ENCODE data around the gene TRIM7.

TRIM7 gene

DNA sequence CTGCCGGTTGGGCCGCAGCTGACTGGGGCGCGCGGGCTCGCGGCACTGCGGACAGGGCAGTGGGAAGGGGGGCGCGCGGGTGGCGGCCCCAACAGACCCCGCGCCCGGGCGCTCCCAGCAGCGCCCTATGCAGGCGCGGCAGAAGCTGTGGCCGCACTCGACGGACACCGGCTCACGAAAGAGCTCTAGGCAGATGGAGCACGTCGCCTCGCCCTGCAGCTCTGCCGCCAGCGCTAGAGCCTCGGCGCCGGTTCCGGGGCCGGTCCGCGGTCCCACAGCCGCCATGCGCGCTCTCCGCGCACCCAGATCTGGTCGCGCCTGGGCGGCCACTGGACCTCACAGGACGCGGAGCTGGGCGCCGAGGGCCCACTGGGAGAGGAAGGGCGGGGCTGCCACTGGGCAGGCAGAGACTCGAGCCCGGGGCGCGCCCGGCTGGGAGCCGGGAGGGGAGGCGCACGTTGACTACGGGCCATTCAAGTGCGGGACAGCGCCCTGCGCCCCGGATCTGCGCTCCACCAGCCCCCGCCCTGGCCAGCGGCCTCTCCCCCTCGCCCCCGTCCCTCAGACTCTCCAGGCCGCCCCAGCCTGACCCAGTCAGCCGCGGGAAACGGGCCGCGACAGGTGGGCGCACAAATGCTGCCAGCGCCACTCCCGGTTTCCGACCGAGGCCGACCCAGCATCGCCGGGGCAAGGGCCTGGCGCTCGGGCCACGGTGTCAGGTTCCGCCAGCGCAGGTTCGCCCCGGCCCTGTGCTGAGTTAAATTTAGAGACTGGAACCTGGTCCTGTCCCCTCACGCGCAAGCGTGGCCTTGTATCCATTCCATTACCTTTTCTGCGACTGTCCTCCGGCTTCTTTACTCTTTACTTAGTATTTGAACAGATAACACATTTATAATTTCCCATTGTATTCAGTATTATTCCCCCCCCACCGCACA, at the start of gene TRIM7:
TRIM7 (minus strand) TSS at position 371 of the 935 bp plus-strand sequence; CDS start at position 285, 86 bp downstream.
- DNase-seq: no peak

DNA sequence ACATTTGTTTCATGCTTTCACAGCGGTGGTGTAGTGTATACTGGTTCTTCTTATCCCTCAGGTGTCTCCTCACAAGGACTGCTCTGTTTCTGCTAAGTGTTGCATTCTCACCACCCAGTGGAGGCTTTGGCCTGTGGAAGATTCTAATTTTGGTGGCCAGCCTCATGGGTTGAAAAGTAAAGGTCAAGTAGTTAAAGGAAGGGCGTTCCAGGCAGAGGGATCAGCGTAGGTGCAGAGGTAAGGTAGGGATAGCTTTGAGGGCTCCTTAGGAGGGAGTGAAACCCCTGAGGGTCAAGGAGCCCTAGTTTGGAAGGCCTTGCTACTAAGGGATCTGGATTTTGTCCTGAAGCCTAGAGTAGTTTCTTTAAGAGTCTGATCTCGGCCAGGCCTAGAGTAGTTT, 43.3 kb upstream of the TRIM7 start:
- DNase-seq: no peak

DNA sequence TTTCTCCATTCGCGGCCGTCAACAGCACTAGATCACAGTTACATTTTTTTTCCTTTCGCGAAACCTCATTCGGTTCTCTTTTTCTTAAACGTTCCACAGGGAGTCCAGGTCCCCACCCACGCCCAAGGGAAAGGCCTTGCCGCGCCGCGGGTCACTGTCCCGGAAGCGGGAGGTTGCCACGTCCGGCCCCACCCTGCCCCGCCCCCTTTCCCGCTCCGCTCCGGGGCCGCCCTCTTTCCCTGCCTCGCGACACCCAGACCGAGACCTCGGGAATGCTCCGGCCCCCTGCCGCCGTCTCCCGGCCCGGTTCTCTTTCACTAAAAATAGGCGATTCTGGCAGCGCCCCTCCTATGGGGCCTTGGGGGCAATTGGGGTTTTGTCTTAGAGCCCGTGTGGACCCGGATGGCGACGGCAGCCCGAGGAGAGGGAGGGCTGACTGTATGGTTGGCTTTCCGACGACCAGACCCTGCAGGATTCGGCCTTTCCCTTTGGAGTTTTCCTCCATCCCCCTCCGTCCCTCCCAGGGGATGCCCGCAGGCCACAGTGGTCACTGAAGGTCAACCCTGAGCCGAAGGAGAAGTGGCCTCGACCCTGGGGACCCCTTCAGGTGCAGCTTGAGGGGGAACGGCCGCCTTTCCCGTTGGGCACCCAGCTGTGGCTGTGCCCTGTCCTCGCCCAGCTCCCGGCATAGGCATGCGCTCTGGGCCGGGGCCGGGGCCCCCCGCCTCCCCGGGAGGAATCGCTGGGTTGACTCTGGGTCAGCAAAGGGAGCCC, 41.5 kb upstream of the TRIM7 start:
- DNase-seq: no peak

DNA sequence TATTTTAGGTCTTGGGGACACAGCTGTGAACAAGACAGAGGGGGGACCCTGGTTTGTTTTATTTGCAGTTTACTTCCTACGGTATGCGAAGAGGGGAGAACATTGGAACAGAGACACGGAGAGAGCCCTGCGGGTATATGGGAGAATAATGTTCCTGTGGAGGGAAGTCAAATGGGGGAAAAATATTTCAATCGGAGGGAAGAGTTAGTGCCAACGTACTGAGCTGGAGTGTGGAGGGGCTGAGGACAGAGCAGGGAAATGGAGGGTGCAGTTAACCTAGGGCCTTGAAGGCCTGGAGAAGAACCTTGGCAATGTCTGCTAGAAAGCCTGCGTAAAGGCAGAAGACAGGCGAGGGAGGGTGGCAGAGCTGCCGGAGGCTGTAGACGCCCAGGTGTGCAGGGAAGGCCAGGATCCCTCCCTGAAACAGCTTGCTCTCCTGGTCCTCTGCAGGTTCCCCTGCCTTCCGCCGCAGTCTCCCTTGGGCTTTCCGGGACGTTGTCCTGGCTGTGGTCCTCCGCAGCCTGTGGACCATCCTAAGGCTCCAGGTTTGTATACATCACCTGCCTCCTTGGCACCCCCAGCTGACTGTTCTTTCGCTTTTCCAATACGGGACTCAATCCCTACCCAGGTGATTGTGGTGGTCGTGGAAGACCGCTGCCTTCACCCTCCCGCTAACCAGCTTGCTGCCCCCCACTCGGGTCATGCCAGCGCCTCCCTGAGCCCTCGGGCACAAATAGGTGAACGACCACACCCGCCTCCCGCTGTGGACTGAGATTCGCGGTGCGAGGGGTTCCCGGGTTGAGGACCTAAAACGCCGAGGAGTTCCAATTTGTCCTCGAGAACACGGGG, 40.7 kb upstream of the TRIM7 start:
- no peak for DNase-seq

DNA sequence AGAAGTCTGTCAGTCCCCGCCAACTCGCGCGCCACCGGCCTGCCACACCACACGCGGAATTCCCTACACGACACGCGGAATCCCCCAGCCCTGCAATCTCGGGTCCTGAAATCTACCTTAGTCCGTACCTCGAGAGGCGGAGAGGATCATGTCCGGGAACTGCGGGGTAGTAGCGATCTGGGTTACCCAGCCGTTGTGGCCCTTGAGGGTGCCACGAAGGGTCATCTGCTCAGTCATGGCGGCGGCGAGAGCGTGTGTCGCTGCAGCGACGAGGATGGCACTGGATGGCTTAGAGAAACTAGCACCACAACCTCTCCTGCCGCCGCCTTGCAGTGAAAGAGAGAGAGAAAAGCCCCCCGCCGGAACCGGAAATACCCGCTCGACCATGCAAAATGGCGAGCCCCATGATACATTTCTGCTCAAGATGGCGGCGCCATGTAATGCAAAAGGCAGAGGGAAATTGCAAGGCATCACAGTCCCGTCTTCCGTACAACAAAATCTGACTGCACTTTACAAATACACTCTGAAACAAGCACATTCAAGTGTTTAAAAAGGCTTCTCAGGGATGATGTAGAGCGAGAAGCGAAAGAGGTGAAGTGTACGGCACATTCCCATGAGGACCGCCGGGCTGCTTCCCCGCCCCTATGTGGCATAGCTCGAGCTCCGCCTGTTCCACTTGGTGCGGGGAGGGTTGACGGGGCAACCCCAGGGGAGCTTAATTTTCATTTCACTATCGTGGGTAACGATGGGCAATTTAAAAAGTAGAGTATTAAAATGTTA, 38.8 kb upstream of the TRIM7 start, which contains the start of gene RACK1:
RACK1 (minus strand) TSS at position 343 of the 780 bp plus-strand sequence; CDS start at position 237, 106 bp downstream.
- DNase-seq: no peak

DNA sequence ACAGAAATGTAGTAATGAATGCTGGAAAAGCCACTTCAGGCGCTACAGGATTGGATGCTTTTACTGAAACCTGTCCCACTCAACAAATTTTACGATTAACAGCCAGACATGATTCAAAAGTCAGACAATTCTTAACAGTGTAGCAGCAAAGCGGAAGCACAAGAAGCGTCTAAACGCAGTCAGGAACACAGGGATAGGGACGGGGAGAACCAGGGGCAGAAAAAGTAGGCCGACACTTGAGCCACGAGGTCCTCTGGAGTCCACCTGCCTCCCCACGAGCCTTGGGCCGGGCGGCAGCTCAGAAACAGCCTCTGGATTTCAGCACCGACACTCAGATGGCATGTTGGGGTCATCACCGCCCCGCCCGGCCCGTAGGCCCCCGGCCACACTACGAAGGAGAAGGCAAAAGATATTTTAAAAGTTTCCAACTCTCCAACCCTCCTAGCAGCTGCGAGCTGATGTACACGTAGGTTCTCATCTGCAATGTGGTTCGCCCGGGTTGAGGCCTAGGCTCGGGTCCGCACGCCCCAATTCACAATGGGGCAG, 38.1 kb upstream of the TRIM7 start:
- DNase-seq: no peak

DNA sequence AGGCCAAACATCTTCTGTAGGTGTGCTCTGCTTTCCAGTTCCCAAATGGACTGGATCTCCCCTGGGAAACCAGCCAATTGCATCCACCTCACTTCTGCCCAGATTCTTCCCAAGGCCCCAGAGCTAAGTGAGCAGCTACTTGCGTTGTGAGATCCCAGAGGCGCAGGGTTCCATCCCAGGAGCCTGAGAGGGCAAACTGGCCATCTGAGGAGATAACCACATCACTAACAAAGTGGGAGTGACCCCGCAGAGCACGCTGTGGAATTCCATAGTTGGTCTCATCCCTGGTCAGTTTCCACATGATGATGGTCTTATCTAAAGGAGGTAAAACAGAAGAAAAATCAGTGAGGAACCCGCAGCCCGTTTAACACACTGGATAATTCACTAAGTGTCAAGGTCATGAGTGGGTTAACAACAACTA, 37.0 kb upstream of the TRIM7 start:
- no peak for DNase-seq

DNA sequence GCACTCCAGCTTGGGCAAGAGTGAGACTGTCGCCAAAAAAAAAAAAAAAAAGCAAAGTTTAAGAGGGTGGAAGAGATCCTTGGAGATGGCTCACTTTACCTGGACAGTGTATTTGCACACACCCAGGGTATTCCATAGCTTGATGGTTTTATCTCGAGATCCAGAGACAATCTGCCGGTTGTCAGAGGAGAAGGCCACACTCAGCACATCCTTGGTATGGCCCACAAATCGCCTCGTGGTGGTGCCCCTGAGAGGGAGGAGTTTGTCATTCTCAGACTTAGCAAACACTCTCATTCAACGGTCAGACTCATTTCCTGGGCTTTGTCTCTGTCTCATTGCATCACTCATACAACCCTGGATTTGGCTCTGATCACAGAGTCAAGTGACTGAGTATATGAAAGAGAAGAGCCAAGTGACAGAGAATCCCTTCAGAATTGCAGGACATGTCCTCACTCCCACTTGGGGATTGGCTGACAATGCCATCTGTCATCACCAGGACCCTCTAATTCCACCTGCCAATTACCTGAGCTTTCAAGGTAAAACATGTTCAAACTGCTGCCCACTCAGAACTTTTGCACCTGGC, 36.5 kb upstream of the TRIM7 start:
- DNase-seq: no peak

DNA sequence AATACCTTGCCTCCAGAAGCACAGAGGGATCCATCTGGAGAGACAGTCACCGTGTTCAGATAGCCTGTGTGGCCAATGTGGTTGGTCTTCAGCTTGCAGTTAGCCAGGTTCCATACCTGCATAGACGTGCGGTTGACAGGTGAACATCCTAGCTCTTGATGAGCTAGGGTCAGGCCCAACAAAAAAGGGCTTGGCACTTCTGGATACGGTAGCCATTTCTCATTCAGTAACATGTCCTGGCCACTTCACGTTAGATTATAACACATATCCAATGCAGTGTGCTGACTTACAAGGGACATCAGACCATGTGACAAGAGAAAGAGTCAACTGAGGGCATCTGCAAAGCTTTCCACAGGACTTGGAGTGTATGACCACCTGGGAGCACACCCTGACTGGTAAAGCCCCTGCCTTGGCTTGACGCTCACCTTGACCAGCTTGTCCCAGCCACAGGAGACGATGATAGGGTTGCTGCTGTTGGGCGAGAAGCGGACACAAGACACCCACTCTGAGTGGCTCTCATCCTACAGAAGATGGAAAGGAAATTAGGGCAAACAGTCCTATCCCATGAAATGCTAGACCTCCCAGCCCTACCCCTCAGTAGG, 34.2 kb upstream of the TRIM7 start:
- no peak for DNase-seq

DNA sequence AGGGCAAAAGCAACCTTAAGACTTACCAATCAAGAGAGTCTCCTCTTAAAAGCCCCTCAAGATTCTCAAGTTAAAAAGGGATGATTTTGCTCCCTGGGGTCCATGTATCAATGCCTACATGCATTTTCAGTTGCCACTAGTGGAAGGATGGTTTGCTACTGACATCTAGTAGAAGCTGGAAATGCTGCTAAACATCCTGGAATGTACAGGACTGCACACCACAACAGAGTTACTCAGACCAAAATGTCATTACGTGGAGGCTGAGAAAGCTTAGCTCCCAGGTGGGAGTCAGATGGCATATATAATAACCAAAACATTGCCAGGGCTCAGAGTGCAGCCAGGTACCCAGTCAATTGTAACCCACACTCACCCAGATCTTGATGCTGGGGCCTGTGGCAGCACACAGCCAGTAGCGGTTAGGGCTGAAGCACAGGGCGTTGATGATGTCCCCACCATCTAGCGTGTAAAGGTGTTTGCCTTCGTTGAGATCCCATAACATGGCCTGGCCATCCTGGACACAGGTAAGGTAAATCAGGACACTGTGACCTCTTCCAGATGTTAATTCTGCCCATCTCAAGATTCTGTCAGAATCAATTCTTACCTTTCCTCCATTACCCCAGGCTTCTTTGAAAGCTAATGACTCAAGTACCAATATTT, 32.9 kb upstream of the TRIM7 start:
- no peak for DNase-seq

DNA sequence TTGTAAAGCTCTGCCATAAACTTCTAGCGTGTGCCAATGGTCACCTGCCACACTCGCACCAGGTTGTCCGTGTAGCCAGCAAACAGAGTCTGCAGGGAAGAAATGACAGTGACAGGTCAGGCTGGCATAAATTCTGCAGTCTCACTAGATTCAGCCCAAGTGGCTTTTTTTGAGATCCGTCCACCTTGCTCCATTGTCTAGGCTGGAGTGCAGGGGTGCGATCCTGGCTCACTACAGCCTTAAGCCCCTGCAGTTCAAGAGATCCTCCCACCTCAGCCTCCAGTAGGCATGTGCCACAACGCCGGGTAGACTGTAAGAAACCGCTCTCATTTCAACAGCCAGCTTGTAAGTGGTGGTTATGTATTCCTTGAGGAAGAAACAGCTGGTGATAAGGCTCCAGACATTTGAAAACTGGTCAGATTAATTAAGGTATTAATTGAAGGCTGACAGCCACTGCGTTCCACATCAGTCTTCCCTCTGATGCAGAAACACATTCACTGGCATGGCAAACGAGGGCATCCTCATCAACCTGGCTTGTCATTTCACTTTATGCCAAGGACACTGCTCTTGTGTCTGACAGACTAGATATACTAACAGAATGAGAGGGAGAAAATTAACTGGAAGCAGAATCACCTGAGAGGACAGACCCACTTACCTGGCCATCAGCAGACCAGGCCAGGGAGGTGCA, 32.1 kb upstream of the TRIM7 start:
- no peak for DNase-seq

DNA sequence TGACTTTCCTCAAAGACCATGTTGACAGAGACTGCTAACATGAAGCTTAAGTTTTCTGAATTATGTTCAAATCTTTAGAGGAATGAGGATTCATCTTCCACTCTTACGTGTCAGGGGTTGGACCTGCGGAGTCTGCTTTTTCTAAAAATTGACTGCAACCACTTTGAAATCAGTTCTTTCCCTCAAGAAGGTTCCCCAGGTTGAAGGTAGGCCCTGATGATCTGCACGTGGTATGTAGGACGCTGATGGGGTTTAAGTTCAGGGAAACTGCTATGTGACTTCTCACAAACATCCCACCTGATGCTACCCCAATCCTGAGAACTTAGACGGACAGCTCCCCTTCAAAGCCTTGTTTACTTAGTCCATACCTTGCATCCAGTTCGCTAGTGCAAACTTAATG, 31.5 kb upstream of the TRIM7 start:
- no peak for DNase-seq

DNA sequence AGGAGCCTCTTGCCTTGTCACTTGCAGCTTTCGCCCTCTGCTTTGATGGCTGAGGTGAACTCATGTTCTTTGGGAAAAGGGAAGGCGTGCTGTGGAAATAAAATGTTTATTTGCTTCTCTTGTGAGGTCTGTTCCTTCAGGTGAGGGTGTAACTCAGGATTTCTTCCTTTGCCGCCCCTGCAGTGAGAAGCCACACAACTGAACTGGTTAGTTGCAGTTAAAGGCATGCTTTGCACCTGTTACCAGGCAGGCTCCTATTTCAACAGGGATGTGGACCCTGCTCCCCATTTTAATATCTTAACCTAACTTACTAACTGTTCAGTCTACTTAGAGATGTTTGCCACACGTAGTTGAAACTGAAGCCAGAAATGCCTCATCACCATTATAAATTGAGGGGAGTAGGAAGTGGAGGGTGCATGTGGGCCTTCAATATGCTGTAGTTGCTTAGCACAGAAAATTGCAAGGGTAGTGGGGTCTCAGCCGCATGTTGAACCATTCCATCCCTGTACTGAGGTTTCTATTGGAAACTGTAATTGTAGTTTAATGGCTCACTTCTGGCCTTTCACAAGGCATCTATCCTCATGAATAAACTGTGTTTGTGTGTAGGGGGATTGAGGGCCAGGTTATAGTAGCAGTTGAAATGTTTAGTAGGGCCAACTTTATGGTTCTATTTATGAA, 30.8 kb upstream of the TRIM7 start:
- DNase-seq: no peak

DNA sequence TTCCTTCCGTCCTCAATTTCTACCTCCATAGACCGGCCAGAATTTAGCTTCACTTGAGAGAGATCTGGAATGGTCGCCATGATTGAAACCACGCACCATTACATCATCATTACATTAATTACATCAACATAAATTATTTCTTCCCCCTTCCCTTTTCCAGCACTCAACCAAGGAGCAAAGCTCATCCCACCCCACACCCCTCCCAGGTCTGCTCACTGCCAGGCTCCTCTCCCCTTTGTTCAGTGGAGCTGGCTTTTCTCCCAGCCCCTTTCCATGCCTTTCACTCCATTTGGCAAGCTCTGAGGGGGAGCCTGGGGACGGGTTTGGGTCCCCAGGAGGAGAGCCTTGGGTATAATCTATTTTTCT, 30.3 kb upstream of the TRIM7 start:
- DNase-seq: no peak

DNA sequence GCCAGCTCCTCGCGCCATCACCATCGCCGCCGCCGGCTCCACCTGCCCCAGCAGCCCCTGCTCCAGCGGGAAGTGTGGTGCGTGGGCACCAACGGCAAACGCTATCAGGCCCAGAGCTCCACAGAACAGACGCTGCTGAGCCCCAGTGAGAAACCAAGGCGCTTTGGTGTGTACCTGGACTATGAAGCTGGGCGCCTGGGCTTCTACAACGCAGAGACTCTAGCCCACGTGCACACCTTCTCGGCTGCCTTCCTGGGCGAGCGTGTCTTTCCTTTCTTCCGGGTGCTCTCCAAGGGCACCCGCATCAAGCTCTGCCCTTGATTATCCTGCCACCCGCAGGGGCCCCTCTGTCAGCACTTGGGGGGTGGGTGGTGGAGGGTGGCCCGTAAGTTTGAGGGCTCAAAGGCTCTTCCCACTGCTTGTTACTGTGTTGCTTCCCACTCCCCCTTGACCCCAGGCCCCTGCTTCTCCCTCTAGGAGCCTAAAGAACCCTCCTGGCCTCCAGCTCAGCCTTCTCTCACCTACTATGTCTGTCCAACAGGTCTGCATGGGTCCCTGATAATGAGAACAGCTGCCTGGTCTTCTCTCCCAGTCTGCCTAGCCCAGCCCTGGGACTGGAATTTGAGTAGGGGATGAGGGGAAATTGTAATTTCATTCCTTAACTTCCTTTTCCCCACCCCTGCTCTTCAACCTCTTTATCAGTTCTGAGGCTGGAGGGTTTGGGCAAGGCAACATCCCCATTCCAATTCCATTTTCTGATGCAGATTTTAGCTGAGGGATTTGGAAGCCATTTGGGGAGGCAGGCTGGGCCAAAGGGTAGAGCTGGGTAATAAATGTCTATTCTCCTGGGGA, 29.7 kb upstream of the TRIM7 start:
- DNase-seq: no peak

DNA sequence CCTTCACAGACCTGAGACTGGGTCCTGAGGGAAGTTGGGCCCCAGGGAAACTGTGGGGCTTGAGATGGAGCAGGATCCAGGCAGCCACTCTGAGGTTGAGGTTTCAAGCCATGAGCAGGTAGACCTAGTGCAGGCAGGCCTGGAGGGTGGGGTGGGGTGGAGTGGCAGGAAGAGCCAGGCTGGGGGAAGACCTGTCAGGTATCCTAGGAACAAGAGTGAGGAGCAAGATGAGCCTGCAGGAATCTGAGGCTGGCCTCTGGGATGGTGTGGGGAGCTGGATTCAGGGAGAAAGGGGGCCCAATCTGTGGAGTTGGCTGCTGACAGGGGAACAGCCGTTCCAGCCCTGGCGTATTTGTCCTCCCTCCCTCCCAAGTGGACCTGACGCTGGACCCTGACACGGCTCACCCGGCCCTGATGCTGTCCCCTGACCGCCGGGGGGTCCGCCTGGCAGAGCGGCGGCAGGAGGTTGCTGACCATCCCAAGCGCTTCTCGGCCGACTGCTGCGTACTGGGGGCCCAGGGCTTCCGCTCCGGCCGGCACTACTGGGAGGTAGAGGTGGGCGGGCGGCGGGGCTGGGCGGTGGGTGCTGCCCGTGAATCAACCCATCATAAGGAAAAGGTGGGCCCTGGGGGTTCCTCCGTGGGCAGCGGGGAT, 28.9 kb upstream of the TRIM7 start:
- no peak for DNase-seq

DNA sequence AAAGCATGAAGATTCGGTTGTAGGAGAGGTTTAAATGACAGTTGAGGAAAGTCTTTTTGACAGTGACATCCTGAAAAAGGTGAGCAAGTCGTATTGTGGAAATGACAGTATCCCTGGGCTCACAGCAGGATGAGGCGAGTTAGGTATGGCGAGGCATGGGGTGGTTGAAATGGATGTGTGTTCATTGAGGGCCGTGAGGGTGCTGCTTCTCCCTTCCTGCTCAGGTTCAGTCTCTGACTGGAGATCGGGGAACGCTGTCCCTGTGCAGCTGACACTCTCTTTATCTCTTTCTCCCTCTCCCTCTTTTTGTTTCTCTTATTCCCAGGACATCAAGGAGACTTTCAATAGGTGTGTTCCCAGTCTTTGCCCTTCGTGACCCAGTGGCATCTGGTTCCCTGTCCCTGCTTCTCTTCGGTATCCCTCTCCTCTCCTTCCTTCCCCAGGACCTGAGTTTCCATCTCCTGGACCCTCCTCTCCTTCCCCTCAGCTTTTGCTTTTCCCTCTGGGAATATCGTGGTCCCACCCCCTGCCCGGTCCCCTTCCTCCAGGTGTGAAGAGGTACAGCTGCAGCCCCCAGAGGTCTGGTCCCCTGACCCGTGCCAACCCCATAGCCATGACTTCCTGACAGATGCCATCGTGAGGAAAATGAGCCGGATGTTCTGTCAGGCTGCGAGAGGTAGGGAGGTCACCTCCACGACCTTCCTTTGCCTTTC, 28.2 kb upstream of the TRIM7 start:
- no peak for DNase-seq
